H1 (cell line): Measurements from ENCODE around the gene CTF1.
"Not testable (repeated sequence)": the region's sequence is repeated elsewhere in the genome, so short reads cannot be mapped to it uniquely, and the experiment has no call there.

Experiments
- CBX8 ChIP-seq: fragments of 300-800, 300-1000 bp; sonication (generic); IDR thresholded peaks from 2 replicates; pipeline ENCODE4 v1.7.1; 2016; ENCODE audit warnings: low read depth, low read length, borderline replicate concordance
- CHD7 ChIP-seq: fragments of 300-600 bp; sonication (generic); IDR thresholded peaks from 2 replicates; pipeline ENCODE4 v1.7.1; 2012; ENCODE audit warnings: low read length, moderate library complexity, mild to moderate bottlenecking, inconsistent platforms; ENCODE audit not compliant: insufficient replicate concordance
- CTCF ChIP-seq, 3 experiments: IDR thresholded peaks; 1 replicate in 2 of 3; 2 replicates in 1 of 3; pipeline versions ENCODE4 v1.5.1 to v1.6.1; 2011; ENCODE audit warnings: low read length in 3 of 3, mild to moderate bottlenecking in 3 of 3, inconsistent platforms in 2 of 3, low read depth in 1 of 3, moderate library complexity in 1 of 3; ENCODE audit not compliant: insufficient read depth in 1 of 3; ENCODE audit errors: control extremely low read depth in 1 of 3
- EP300 ChIP-seq, 2 experiments: IDR thresholded peaks; 1 replicate in 1 of 2; 2 replicates in 1 of 2; pipeline ENCODE4 v1.6.1; 2011 to 2012; ENCODE audit warnings: low read depth in 2 of 2, low read length in 2 of 2, mild to moderate bottlenecking in 2 of 2, borderline replicate concordance in 1 of 2, inconsistent platforms in 1 of 2, moderate library complexity in 1 of 2
- HDAC2 ChIP-seq, 2 experiments: fragments of 300-600 bp in 1 of 2; sonication (generic) in 1 of 2; IDR thresholded peaks; 2 replicates each; pipeline ENCODE4 v1.6.1; 2011 to 2012; ENCODE audit warnings: low read depth in 2 of 2, low read length in 2 of 2, mild to moderate bottlenecking in 2 of 2, moderate library complexity in 2 of 2, borderline replicate concordance in 1 of 2, inconsistent platforms in 1 of 2
- MAFK ChIP-seq: IDR thresholded peaks from 2 replicates; pipeline ENCODE4 v1.6.1; 2012; ENCODE audit warnings: low read depth, mild to moderate bottlenecking, improper control_type of control experiment, low read length
- PHF8 ChIP-seq: fragments of 200-600 bp; sonication (generic); conservative IDR thresholded peaks from 2 replicates; pipeline ENCODE4 v1.7.1; 2012; ENCODE audit warnings: low read depth, mild to moderate bottlenecking, inconsistent platforms, low read length, moderate library complexity
- POLR2A ChIP-seq, 2 experiments: IDR thresholded peaks; 1 replicate in 1 of 2; 2 replicates in 1 of 2; pipeline ENCODE4 v1.6.1; 2011; ENCODE audit warnings: low read depth in 2 of 2, low read length in 2 of 2, mild to moderate bottlenecking in 2 of 2; ENCODE audit errors: control extremely low read depth in 1 of 2
- POLR2AphosphoS5 ChIP-seq: IDR thresholded peaks from 2 replicates; pipeline ENCODE4 v1.6.1; 2011; ENCODE audit warnings: low read depth, low read length
- TCF12 ChIP-seq: IDR thresholded peaks from 2 replicates; pipeline ENCODE4 v1.6.1; 2011; ENCODE audit warnings: low read depth, mild to moderate bottlenecking, low read length
- YY1 ChIP-seq: IDR thresholded peaks from 2 replicates; pipeline ENCODE4 v1.6.1; 2011; ENCODE audit warnings: low read depth, mild to moderate bottlenecking, low read length

GRCh38 chr16:30863178-30863577 is 33.2 kb upstream of the CTF1 start:
- TF ChIP-seq CBX8; CTCF (IDR thresholded peaks at IDR 0.05; ENCODE audit: control extremely low read depth in 1 of 3, insufficient read depth in 1 of 3, low read depth in 1 of 3, low read length in 3 of 3); POLR2A (IDR thresholded peaks at IDR 0.05; ENCODE audit: control extremely low read depth in 1 of 2, low read depth in 2 of 2, low read length in 2 of 2); POLR2AphosphoS5; MAFK; CHD7; PHF8; HDAC2 (IDR thresholded peaks at IDR 0.05; ENCODE audit: borderline replicate concordance in 1 of 2, low read depth in 2 of 2, low read length in 2 of 2); TCF12; EP300 (IDR thresholded peaks at IDR 0.05; ENCODE audit: borderline replicate concordance in 1 of 2, low read depth in 2 of 2, low read length in 2 of 2); YY1: not testable (repeated sequence)
